Lower leg skin (tissue), 4 donors: ENCODE data around the gene MCUR1. TPM values are rescaled to one million over a fixed set of nuclear protein-coding genes. Genes with fewer than 3 reads are reported as not detected.

Source experiments
- DNase-seq, 2 donors: peaks; one replicate each; pipeline ENCODE4 v3.0.0-alpha.2; 2019; ENCODE audit warnings: low spot score in 2 of 2
- H3K4me3 ChIP-seq: fragments of 200-600 bp; sonication (generic); 2 replicates; pipeline ENCODE4 v1.5.1; 2017; ENCODE audit warnings: mild to moderate bottlenecking, low read depth; ENCODE audit not compliant: poor library complexity, severe bottlenecking
- POLR2A ChIP-seq, 2 donors: fragments of 450-650 bp; IDR thresholded peaks; one replicate each; pipeline ENCODE4 v1.6.1; 2016 to 2017; ENCODE audit warnings: antibody characterized with exemption in 2 of 2, mild to moderate bottlenecking in 1 of 2, moderate library complexity in 1 of 2
- WGBS, 2 donors: methylation state at CpG; one replicate each; pipeline ENCODE4 v1.1.5; 2018; 5-methylcytosine and 5-hydroxymethylcytosine counted together
- intact Hi-C: fragments of 100-400 bp; cut with DNase I; formaldehyde crosslinking; loops from one replicate; pipeline ENCODE4 v1.15.0; 2023; ENCODE audit warnings: low total_unique reads
- total RNA-seq, 4 donors: library from RNA; depleted of rRNA; stranded (reverse); fragments of >200 nt; gene quantifications; one replicate each; pipeline ENCODE4 v1.1.0, GENCODE V29; 2016
- TF ChIP-seq, protein P1 (sequence below), 3 donors: fragments of 450-650 bp; IDR thresholded peaks; one replicate each; pipeline ENCODE4 v1.5.1; 2016; ENCODE audit warnings: antibody characterized with exemption in 3 of 3, mild to moderate bottlenecking in 3 of 3, moderate library complexity in 2 of 3

MCUR1 gene
- total RNA-seq, 4 donors from 2014 or later = 19.2 to 50.1 (median 33.5) TPM

DNA sequence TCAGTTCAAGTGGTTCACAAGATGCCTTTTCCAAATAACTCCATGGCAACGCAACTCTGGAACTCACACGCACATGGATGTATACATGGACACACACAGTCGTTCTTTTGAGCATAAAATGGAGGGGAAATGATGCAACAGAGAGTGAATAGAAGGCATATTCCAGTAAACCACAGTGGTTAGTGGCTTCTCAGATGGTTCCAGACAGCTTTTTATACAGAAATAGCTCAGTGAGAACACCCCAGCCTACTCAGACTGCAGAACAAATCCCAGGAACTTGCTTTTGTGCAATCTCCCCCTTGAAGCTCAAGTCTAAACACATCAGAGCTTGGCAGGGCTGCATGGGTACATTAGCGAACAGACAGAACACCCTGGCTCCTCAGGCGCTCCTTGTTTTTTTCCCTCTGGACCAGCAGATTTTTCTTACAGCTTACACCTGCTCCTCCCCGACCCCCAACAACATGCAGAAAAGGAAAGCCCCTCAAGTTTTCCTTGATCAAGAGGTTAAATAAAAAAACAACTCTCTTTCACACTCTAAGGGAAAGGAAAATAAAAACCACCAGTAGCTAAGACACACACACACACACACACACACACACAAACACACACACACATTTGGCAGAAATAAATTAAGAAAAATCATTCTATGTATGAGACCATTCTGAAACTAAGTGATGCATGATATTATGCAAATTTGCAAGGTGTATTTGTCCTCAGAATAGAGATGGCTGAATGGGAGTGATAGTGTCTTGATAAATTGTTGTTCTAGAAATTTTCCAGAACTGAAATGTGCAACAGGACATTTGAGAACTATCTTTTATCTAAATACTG, 51.5 kb downstream of the MCUR1 start:
- DNase-seq = peak; percentile 90
- H3K4me3 ChIP-seq = no peak overlapping the region
- intact Hi-C loops = no loop called here
- 20 to 30% methylated on average over 6 of the region's 6 CpGs for WGBS, 2 donors
- TF ChIP-seq POLR2A (IDR thresholded peaks at IDR 0.05) = no peak
- TF ChIP-seq, protein P1, sequence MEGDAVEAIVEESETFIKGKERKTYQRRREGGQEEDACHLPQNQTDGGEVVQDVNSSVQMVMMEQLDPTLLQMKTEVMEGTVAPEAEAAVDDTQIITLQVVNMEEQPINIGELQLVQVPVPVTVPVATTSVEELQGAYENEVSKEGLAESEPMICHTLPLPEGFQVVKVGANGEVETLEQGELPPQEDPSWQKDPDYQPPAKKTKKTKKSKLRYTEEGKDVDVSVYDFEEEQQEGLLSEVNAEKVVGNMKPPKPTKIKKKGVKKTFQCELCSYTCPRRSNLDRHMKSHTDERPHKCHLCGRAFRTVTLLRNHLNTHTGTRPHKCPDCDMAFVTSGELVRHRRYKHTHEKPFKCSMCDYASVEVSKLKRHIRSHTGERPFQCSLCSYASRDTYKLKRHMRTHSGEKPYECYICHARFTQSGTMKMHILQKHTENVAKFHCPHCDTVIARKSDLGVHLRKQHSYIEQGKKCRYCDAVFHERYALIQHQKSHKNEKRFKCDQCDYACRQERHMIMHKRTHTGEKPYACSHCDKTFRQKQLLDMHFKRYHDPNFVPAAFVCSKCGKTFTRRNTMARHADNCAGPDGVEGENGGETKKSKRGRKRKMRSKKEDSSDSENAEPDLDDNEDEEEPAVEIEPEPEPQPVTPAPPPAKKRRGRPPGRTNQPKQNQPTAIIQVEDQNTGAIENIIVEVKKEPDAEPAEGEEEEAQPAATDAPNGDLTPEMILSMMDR (IDR thresholded peaks at IDR 0.05) = no peak

DNA sequence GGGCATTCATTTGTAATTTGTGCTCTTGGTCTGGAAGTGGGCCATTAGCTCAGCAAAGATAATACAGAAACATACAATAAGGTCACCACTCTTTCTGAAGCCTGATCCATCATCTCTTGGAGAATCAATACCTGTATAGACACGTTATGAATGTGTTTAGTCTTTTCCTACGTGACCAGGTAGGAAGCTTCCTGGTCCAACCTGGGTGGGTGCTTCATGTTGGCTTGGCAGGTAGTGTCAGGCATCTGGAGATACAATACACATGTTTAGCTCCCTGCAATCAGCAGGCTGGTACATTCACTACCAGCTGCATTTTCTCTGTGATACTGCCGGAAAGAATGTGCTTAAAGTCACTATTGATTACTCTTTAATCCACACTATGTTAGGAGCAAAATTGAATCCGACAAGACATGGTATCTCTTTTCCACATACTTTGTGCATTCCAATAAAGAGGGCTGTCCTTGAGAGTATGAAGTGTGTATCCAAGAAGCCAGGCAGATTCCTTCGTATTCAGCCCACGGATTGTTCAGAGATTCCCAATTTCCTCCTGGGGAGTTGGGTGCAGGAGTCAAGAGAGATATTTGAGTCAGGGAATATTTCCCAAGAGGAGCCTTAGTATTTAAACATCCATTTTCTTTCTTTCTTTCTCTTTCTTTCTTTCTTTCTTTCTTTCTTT, 52.9 kb downstream of the MCUR1 start:
- TF ChIP-seq POLR2A (IDR thresholded peaks at IDR 0.05) = no peak
- TF ChIP-seq, protein P1 (IDR thresholded peaks at IDR 0.05) = no peak
- H3K4me3 ChIP-seq = no peak overlapping the region
- WGBS, 2 donors = 36 to 38% methylated on average over 6 of the region's 6 CpGs
- intact Hi-C loops = no loop called here
- peak in 1 of 2 donors; percentile 39 for DNase-seq

DNA sequence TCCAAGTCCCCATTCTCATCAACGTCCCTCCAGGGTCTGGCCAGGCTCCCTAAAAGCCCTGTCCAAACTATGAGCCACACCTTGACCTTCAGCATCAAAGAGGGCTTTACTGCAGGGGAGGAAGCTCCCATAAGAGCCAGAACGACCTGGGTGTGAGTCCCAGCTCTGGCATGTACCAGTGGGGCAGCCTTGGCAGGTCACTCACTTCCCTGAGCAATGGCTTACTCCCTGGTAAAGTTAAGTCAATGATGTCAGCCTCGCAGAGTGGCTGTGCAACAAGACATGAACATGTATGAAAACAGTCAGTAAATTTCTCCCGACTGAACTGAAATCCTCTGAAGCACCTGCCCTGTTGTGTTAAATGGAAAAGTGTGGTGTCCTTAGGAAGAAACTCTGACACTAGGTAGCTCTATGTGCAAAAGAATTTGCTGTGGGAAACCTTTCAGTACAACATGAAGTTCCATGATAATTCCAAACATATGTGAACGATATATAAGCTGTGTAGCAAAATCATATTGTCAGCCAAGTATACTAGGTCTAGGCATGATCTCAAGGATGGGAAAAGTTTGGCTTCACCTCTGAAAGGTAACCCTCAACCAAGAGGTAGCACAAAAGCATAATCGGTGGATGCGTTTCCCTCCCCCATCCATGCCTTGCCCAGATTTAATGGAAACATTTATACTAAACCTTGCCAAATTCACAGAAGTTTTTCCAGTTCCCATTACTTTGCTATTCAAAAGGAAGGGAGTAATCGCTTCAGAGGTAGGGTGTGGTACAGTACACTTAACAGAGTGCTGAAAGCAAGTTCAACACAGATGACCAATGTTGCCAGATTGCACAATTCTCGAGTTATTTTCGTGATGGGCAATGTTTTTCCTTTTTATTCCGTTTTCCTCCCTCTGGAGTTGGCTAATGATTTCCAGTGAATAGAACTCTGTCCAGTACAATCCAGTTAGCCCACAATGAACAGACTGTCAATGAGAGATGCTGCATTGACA, 53.8 kb downstream of the MCUR1 start:
- TF ChIP-seq, protein P1 (IDR thresholded peaks at IDR 0.05) = no peak
- TF ChIP-seq POLR2A (IDR thresholded peaks at IDR 0.05) = no peak
- no peak overlapping the region for H3K4me3 ChIP-seq
- DNase-seq = peak in 1 of 2 donors; percentile 85
- intact Hi-C loops = no loop called here
- WGBS, 2 donors = 22 to 24% methylated on average over 11 of the region's 11 CpGs

DNA sequence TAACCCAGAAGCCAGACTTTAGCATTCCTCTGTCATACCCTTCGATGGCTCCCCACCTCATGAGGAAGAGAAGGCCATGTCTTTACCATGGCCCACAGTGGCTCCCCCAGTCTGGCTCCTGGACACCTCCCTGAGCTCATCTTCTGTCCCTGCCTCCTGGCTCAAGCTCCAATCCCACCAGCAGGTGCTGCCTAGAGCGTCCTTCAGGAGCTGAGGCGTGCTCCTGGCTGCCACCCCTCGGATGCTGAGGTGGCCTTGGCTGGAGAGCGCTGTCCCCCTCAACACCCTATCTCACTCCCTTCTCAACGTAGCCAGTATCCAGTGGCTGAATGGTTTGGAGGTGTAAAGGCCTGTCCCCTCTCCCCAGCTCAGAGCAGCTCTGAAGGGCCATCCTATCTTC, 55.3 kb downstream of the MCUR1 start:
- 99% methylated on average over 6 of the region's 6 CpGs for WGBS, 2 donors
- H3K4me3 ChIP-seq = no peak overlapping the region
- intact Hi-C loops = no loop called here
- no peak for DNase-seq
- TF ChIP-seq POLR2A (IDR thresholded peaks at IDR 0.05) = no peak
- TF ChIP-seq, protein P1 (IDR thresholded peaks at IDR 0.05) = no peak

DNA sequence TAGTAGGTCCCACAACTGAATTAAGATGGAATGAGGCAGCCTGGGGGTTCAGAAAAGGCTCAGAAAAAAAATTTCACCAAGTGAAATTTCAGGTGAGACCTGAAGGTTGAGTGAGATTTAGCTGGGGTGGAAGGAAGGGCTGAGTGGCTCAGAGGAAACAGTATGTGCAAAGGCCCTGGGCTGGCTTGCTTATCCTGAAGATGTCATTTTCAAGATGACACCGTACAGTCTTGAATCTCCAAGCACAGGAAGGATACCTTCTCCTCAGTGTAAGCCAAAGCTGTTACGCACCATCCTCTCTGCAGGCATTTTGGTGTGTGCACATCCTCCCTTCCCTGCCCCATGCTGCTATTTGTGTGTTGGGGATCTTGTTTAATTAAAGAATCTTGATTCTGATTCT, 59.7 kb downstream of the MCUR1 start:
- 88 to 94% methylated on average over 2 of the region's 2 CpGs for WGBS, 2 donors
- H3K4me3 ChIP-seq = no peak overlapping the region
- no peak for DNase-seq
- TF ChIP-seq POLR2A (IDR thresholded peaks at IDR 0.05) = no peak
- TF ChIP-seq, protein P1 (IDR thresholded peaks at IDR 0.05) = no peak
- intact Hi-C loops = no loop called here
